Fibroblast of lung (primary cell): Measurements from ENCODE around the gene CWC25. TPM values are rescaled to one million over a fixed set of nuclear protein-coding genes. Genes with fewer than 3 reads are reported as not detected.
"Not testable (repeated sequence)": the region's sequence is repeated elsewhere in the genome, so short reads cannot be mapped to it uniquely, and the experiment has no call there.

ENCODE experiments used
- DNase-seq, 2 donors: peaks; one replicate each; pipeline versions ENCODE4 v3.0.0 to v3.0.0-alpha.2; 2010; ENCODE audit warnings: low read depth in 2 of 2
- H2AFZ ChIP-seq: 2 replicates; pipeline ENCODE4 v1.5.1; 2012; ENCODE audit warnings: low read length, control low read depth, inconsistent platforms
- H3K27ac ChIP-seq: 2 replicates; pipeline ENCODE4 v1.5.1; 2011; ENCODE audit warnings: low read length, control low read depth; ENCODE audit not compliant: insufficient read depth
- H3K27me3 ChIP-seq: 2 replicates; pipeline ENCODE4 v1.5.1; 2011; ENCODE audit warnings: mild to moderate bottlenecking, low read length; ENCODE audit not compliant: control insufficient read depth, insufficient read depth
- H3K36me3 ChIP-seq: 2 replicates; pipeline ENCODE4 v1.5.1; 2011; ENCODE audit warnings: low read length; ENCODE audit not compliant: control insufficient read depth, insufficient read depth
- H3K4me1 ChIP-seq: 2 replicates; pipeline ENCODE4 v1.5.1; 2011; ENCODE audit warnings: low read length; ENCODE audit not compliant: control insufficient read depth, insufficient read depth; ENCODE audit errors: extremely low read depth
- H3K4me2 ChIP-seq: 2 replicates; pipeline ENCODE4 v1.5.1; 2011; ENCODE audit warnings: low read length, control low read depth; ENCODE audit not compliant: insufficient read depth; ENCODE audit errors: extremely low read depth
- H3K4me3 ChIP-seq, 4 experiments: fragments of 200-600 bp in 1 of 4; sonication (generic) in 1 of 4; replicated peaks in 1 of 4; 2 replicates each; pipeline ENCODE4 v1.5.1; 2011 to 2016; ENCODE audit warnings: low read length in 4 of 4, low read depth in 3 of 4, mild to moderate bottlenecking in 3 of 4, control low read depth in 2 of 4, inconsistent platforms in 1 of 4, mixed read lengths in 1 of 4; ENCODE audit not compliant: insufficient read depth in 1 of 4; ENCODE audit errors: control extremely low read depth in 1 of 4
- H3K79me2 ChIP-seq: 2 replicates; pipeline ENCODE4 v1.5.1; 2012; ENCODE audit warnings: mild to moderate bottlenecking, low read length, inconsistent platforms; ENCODE audit not compliant: control insufficient read depth, insufficient read depth
- H3K9ac ChIP-seq: 2 replicates; pipeline ENCODE4 v1.5.1; 2011; ENCODE audit warnings: mild to moderate bottlenecking, low read length, control low read depth; ENCODE audit not compliant: insufficient read depth
- H3K9me3 ChIP-seq: 2 replicates; pipeline ENCODE4 v1.5.1; 2012; ENCODE audit warnings: low read depth, low read length; ENCODE audit not compliant: control insufficient read depth, insufficient read depth
- H4K20me1 ChIP-seq: 2 replicates; pipeline ENCODE4 v1.5.1; 2011; ENCODE audit warnings: low read length; ENCODE audit not compliant: control insufficient read depth, insufficient read depth; ENCODE audit errors: extremely low read depth
- CTCF ChIP-seq, 2 donors: IDR thresholded peaks in 1 of 2; conservative IDR thresholded peaks in 1 of 2; 1 replicate in 1 of 2; 2 replicates in 1 of 2; pipeline ENCODE4 v1.5.1; 2011 to 2012; ENCODE audit warnings: low read length in 2 of 2, control low read depth in 1 of 2, inconsistent platforms in 1 of 2, low read depth in 1 of 2, mild to moderate bottlenecking in 1 of 2
- EZH2 ChIP-seq: IDR thresholded peaks from 2 replicates; pipeline ENCODE4 v1.5.1; 2012; ENCODE audit warnings: low read length, control low read depth, mild to moderate bottlenecking; ENCODE audit errors: missing control alignments
- polyA plus RNA-seq, 2 donors: library from polyadenylated mRNA; depleted of rRNA in 1 of 2; stranded (reverse) in 1 of 2; unstranded in 1 of 2; fragments of >200 nt; gene quantifications; 2 replicates each; pipeline ENCODE4 v1.2.1, GENCODE V29; 2011 to 2012; ENCODE audit warnings: missing spikeins in 1 of 2
- total RNA-seq: library from RNA; depleted of rRNA; stranded (reverse); fragments of >200 nt; gene quantifications from 2 replicates; pipeline ENCODE4 v1.2.1, GENCODE V29; 2014

The CWC25 gene
- total and polyA plus RNA-seq, 2 donors (not counting 1 experiment from before 2014, with no cell fraction given): 10.9 to 14.4 TPM

- H4K20me1 ChIP-seq: no peaks in the 10 kb centered on the region
- DNase-seq: no peak
- H2AFZ ChIP-seq: no peak overlapping the region
- no peaks in the 10 kb centered on the region for H3K27me3 ChIP-seq
- H3K79me2 ChIP-seq: peaks cover 13% of the 10 kb centered on the region
- peaks cover 2% of the 10 kb centered on the region for H3K4me1 ChIP-seq
- no peak overlapping the region for H3K4me3 ChIP-seq
- no peak for TF ChIP-seq CTCF (conservative IDR thresholded peaks at IDR 0.05 in 1 of 2, IDR thresholded peaks at IDR 0.05 in 1 of 2; ENCODE audit: low read depth in 1 of 2, low read length in 2 of 2)
- no peak for TF ChIP-seq EZH2
- H3K4me2 ChIP-seq: no peak overlapping the region
- no peak overlapping the region for H3K9ac ChIP-seq
- H3K27ac ChIP-seq: no peak overlapping the region
- no peaks in the 10 kb centered on the region for H3K36me3 ChIP-seq
- H3K9me3 ChIP-seq: no peaks in the 10 kb centered on the region
Observed at GRCh38 chr17:38857271-38857670, 32.1 kb upstream of the CWC25 start.

GRCh38 chr17:38855101-38855714 is 30.1 kb upstream of the CWC25 start:
- not testable (repeated sequence) for H3K27me3 ChIP-seq, H3K9me3 ChIP-seq, H3K4me2 ChIP-seq, H3K4me1 ChIP-seq, H3K27ac ChIP-seq, H3K4me3 ChIP-seq, H4K20me1 ChIP-seq, H3K9ac ChIP-seq, H2AFZ ChIP-seq
- peak; percentile 29 to 90 for DNase-seq
- H3K36me3 ChIP-seq: peaks cover 11% of the 10 kb centered on the region
- H3K79me2 ChIP-seq: peaks cover 33% of the 10 kb centered on the region

- peak; percentile 95 to 98 for DNase-seq
- Histone ChIP-seq H3K79me2 (peaks cover 39% of the 10 kb centered on the region), H3K36me3 (peaks cover 18% of the 10 kb centered on the region), H3K4me2 (peak within 1 kb of the TSS; percentile 99), H3K4me3 (peak within 1 kb of the TSS; percentile 52 to 100 (median 76)), H3K9ac (peak within 1 kb of the TSS; percentile 80), H2AFZ (peak within 1 kb of the TSS; percentile 78), H3K27ac (peak within 1 kb of the TSS; percentile 92), H3K4me1 (peaks cover 2% of the 10 kb centered on the region), H3K9me3 (no peaks in the 10 kb centered on the region), H3K27me3 (no peaks in the 10 kb centered on the region), H4K20me1 (peaks cover 6% of the 10 kb centered on the region)
- no peak for TF ChIP-seq CTCF (conservative IDR thresholded peaks at IDR 0.05 in 1 of 2, IDR thresholded peaks at IDR 0.05 in 1 of 2; ENCODE audit: low read depth in 1 of 2, low read length in 2 of 2)
- TF ChIP-seq EZH2: no peak
Observed at GRCh38 chr17:38853292-38854219, 28.4 kb upstream of the CWC25 start, which contains the start of gene RPL23. Gene RPL23 (minus strand): TSS chr17:38853721. CDS start chr17:38853710, 11 bp downstream.
